ENCODE results near the gene ZNF888. TPM values are rescaled to one million over a fixed set of nuclear protein-coding genes. Genes with fewer than 3 reads are reported as not detected.

Gene ZNF888
- total RNA-seq, 2 experiments from 2014 or later: 8.1 to 8.8 TPM

Other genes with a start within 250 kb of the ZNF888 start
- 10 to 100 TPM; 38.9 to 41.0 TPM for gene ZNF611, start 188.4 kb downstream of the ZNF888 start, total RNA-seq
- 10 to 100 TPM; 18.2 to 20.5 TPM for gene ZNF600, start 136.6 kb downstream of the ZNF888 start, total RNA-seq
- gene ZNF28, start 101.8 kb downstream of the ZNF888 start, total RNA-seq: 10 to 100 TPM; 26.9 to 27.5 TPM
- gene ZNF468, start 65.8 kb downstream of the ZNF888 start, total RNA-seq: 10 to 100 TPM; 21.2 to 26.7 TPM
- 10 to 100 TPM in 1 of 2 experiments, 1 to 10 TPM in 1; 7.9 to 10.5 TPM for gene ZNF320, start 25.8 kb downstream of the ZNF888 start, total RNA-seq
- 10 to 100 TPM; 11.2 to 12.9 TPM for gene ZNF816, start 39.5 kb upstream of the ZNF888 start, total RNA-seq
- not detected for gene ERVV-1, start 90.5 kb upstream of the ZNF888 start, total RNA-seq
- gene ERVV-2, start 121.3 kb upstream of the ZNF888 start, total RNA-seq: not detected
- gene ZNF160, start 180.0 kb upstream of the ZNF888 start, total RNA-seq: 10 to 100 TPM; 36.5 to 42.2 TPM
- gene ZNF415, start 209.5 kb upstream of the ZNF888 start, total RNA-seq: 1 to 10 TPM; 1.4 to 1.9 TPM
- gene ZNF347, start 235.6 kb upstream of the ZNF888 start, total RNA-seq: 10 to 100 TPM; 12.8 to 13.7 TPM

Data from activated CD8-positive, alpha-beta T cell treated with anti-CD3 and anti-CD28 coated beads, Interleukin-2, amount 10 ng/mL, durations not matched to agents 7 days and 5 days (primary cell).